Measurements from ENCODE around the gene AP2A2. TPM values are rescaled to one million over a fixed set of nuclear protein-coding genes. Genes with fewer than 3 reads are reported as not detected.

AP2A2 gene
- total RNA-seq, 1 experiment from 2014 or later = 39.4 TPM

GRCh38 chr11:1032310-1032891 lies 106.7 kb downstream of the AP2A2 start:
- no peak overlapping the region for H2AFZ ChIP-seq
- H3F3A ChIP-seq (ENCODE audit: insufficient read depth, low read depth) = no peaks in the 10 kb centered on the region
- no peaks in the 10 kb centered on the region for H3K27me3 ChIP-seq (ENCODE audit: insufficient read depth, low read depth)
- H3K4me3 ChIP-seq = no peak overlapping the region
- TF ChIP-seq EZH2 (IDR thresholded peaks at IDR 0.05; ENCODE audit: low read depth) = no peak
- TF ChIP-seq, protein P1, sequence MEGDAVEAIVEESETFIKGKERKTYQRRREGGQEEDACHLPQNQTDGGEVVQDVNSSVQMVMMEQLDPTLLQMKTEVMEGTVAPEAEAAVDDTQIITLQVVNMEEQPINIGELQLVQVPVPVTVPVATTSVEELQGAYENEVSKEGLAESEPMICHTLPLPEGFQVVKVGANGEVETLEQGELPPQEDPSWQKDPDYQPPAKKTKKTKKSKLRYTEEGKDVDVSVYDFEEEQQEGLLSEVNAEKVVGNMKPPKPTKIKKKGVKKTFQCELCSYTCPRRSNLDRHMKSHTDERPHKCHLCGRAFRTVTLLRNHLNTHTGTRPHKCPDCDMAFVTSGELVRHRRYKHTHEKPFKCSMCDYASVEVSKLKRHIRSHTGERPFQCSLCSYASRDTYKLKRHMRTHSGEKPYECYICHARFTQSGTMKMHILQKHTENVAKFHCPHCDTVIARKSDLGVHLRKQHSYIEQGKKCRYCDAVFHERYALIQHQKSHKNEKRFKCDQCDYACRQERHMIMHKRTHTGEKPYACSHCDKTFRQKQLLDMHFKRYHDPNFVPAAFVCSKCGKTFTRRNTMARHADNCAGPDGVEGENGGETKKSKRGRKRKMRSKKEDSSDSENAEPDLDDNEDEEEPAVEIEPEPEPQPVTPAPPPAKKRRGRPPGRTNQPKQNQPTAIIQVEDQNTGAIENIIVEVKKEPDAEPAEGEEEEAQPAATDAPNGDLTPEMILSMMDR (conservative IDR thresholded peaks at IDR 0.05) = no peak
- DNase-seq = no peak
- CTCF ChIA-PET = no interaction called here
- H4K20me1 ChIP-seq (ENCODE audit: insufficient read depth) = no peaks in the 10 kb centered on the region
- H3K79me2 ChIP-seq (ENCODE audit: low read depth) = no peaks in the 10 kb centered on the region
- no peaks in the 10 kb centered on the region for H3K36me3 ChIP-seq (ENCODE audit: low read depth)
- no peaks in the 10 kb centered on the region for H3K4me1 ChIP-seq (replicated peaks; ENCODE audit: insufficient read depth)
- POLR2A ChIA-PET (ENCODE audit: unreplicated experiment) = no interaction called here
- intact Hi-C loops (cut with micrococcal nuclease; ENCODE audit: unreplicated experiment) = no loop called here
- no peak overlapping the region for H3K4me2 ChIP-seq
- no TSS peak for BruUV-seq (replicated peaks)
- H3K9me3 ChIP-seq (ENCODE audit: insufficient read depth, low read depth) = no peaks in the 10 kb centered on the region
- H3K9me2 ChIP-seq (ENCODE audit: insufficient read depth) = no peaks in the 10 kb centered on the region
- no peak overlapping the region for H3K27ac ChIP-seq

GRCh38 chr11:1033016-1033798 lies 107.5 kb downstream of the AP2A2 start:
- POLR2A ChIA-PET (ENCODE audit: unreplicated experiment) = no interaction called here
- BruUV-seq (replicated peaks) = no TSS peak
- H3K4me2 ChIP-seq = no peak overlapping the region
- CTCF ChIA-PET = no interaction called here
- no peaks in the 10 kb centered on the region for H3K4me1 ChIP-seq (replicated peaks; ENCODE audit: insufficient read depth)
- TF ChIP-seq, protein P1 (conservative IDR thresholded peaks at IDR 0.05) = no peak
- TF ChIP-seq EZH2 (IDR thresholded peaks at IDR 0.05; ENCODE audit: low read depth) = no peak
- H2AFZ ChIP-seq = no peak overlapping the region
- no peaks in the 10 kb centered on the region for H3K79me2 ChIP-seq (ENCODE audit: low read depth)
- no peaks in the 10 kb centered on the region for H3K9me2 ChIP-seq (ENCODE audit: insufficient read depth)
- no peak for DNase-seq
- intact Hi-C loops (cut with micrococcal nuclease; ENCODE audit: unreplicated experiment) = no loop called here
- H3K27ac ChIP-seq = no peak overlapping the region
- no peaks in the 10 kb centered on the region for H3K9me3 ChIP-seq (ENCODE audit: insufficient read depth, low read depth)
- H3K27me3 ChIP-seq (ENCODE audit: insufficient read depth, low read depth) = no peaks in the 10 kb centered on the region
- no peaks in the 10 kb centered on the region for H3K36me3 ChIP-seq (ENCODE audit: low read depth)
- no peaks in the 10 kb centered on the region for H3F3A ChIP-seq (ENCODE audit: insufficient read depth, low read depth)
- no peaks in the 10 kb centered on the region for H4K20me1 ChIP-seq (ENCODE audit: insufficient read depth)
- no peak overlapping the region for H3K4me3 ChIP-seq

GRCh38 chr11:1034001-1034400 lies 108.3 kb downstream of the AP2A2 start:
- TF ChIP-seq EZH2 (IDR thresholded peaks at IDR 0.05; ENCODE audit: low read depth) = no peak
- TF ChIP-seq, protein P1 (conservative IDR thresholded peaks at IDR 0.05) = no peak
- Histone ChIP-seq H3K36me3 (ENCODE audit: low read depth) (no peaks in the 10 kb centered on the region), H2AFZ (no peak overlapping the region), H3K79me2 (ENCODE audit: low read depth) (no peaks in the 10 kb centered on the region), H3K9me2 (ENCODE audit: insufficient read depth) (no peaks in the 10 kb centered on the region), H3F3A (ENCODE audit: insufficient read depth, low read depth) (no peaks in the 10 kb centered on the region), H4K20me1 (ENCODE audit: insufficient read depth) (no peaks in the 10 kb centered on the region), H3K27ac (no peak overlapping the region), H3K4me1 (replicated peaks; ENCODE audit: insufficient read depth) (peaks cover under 1% of the 10 kb centered on the region), H3K4me2 (no peak overlapping the region), H3K4me3 (no peak overlapping the region), H3K9me3 (ENCODE audit: insufficient read depth, low read depth) (no peaks in the 10 kb centered on the region), H3K27me3 (ENCODE audit: insufficient read depth, low read depth) (no peaks in the 10 kb centered on the region)
- BruUV-seq (replicated peaks) = no TSS peak
- ChIA-PET CTCF (interaction anchor here (0.6 kb wide), 1 partner anchor 24 kb away, joined by 8 read pairs; no protein-coding TSS in a partner anchor), POLR2A (ENCODE audit: unreplicated experiment) (no interaction called here)
- intact Hi-C loops (cut with micrococcal nuclease; ENCODE audit: unreplicated experiment) = no loop called here
- peak; percentile 19 to 46 for DNase-seq

Data from PC-9 (cell line).